Glutamatergic neuron (in vitro differentiated cells): ENCODE data around the gene CCDC106. TPM values are rescaled to one million over a fixed set of nuclear protein-coding genes. Genes with fewer than 3 reads are reported as not detected.

ENCODE experiments used
- DNase-seq: peaks from one replicate; pipeline ENCODE4 v3.0.0; 2022
- H3K27ac Mint-ChIP-seq: one replicate; pipeline ENCODE4 v1.8.0; 2020; ENCODE audit warnings: mild to moderate bottlenecking, mixed read lengths, inconsistent platforms; ENCODE audit not compliant: unreplicated experiment
- H3K27me3 Mint-ChIP-seq: one replicate; pipeline ENCODE4 v1.8.0; 2020; ENCODE audit warnings: mild to moderate bottlenecking, moderate library complexity, mixed read lengths, inconsistent platforms; ENCODE audit not compliant: unreplicated experiment
- H3K36me3 Mint-ChIP-seq: one replicate; pipeline ENCODE4 v1.8.0; 2020; ENCODE audit warnings: mild to moderate bottlenecking, mixed read lengths, inconsistent platforms; ENCODE audit not compliant: unreplicated experiment
- H3K4me1 Mint-ChIP-seq: one replicate; pipeline ENCODE4 v1.8.0; 2020; ENCODE audit warnings: mild to moderate bottlenecking, low read depth, mixed read lengths, inconsistent platforms; ENCODE audit not compliant: unreplicated experiment
- H3K4me3 Mint-ChIP-seq: one replicate; pipeline ENCODE4 v1.8.0; 2020; ENCODE audit warnings: mild to moderate bottlenecking, mixed read lengths, inconsistent platforms; ENCODE audit not compliant: unreplicated experiment
- H3K9me3 Mint-ChIP-seq: one replicate; pipeline ENCODE4 v1.8.0; 2020; ENCODE audit warnings: mild to moderate bottlenecking, moderate library complexity, mixed read lengths, inconsistent platforms; ENCODE audit not compliant: unreplicated experiment
- CTCF ChIP-seq: fragments of 200-600 bp; sonication (generic); IDR thresholded peaks from one replicate; pipeline ENCODE4 v1.5.0; 2021; ENCODE audit not compliant: partially characterized antibody, unreplicated experiment
- total RNA-seq: library from RNA; stranded (reverse); fragmentation: NEBNext Ultra II Directional; extraction: Animal tissue kit (Norgen Biotek cat#: 25700); gene quantifications from one replicate; pipeline ENCODE4 v1.2.1, GENCODE V29; 2021; ENCODE audit not compliant: unreplicated experiment

The CCDC106 gene
- total RNA-seq, 1 donor from 2014 or later: 32.1 TPM

GRCh38 chr19:55603581-55604292 lies 44.3 kb upstream of the CCDC106 start:
- DNase-seq: no peak
- Mint-ChIP-seq H3K4me3 (peak overlapping the region; percentile 79), H3K9me3 (peaks cover 18% of the 10 kb centered on the region), H3K4me1 (peaks cover 15% of the 10 kb centered on the region), H3K27ac (no peak overlapping the region), H3K27me3 (peaks cover 19% of the 10 kb centered on the region), H3K36me3 (peaks cover 2% of the 10 kb centered on the region)
- TF ChIP-seq CTCF: no peak

- no peak for TF ChIP-seq CTCF
Measured at GRCh38 chr19:55605207-55605636, 42.8 kb upstream of the CCDC106 start.

GRCh38 chr19:55605637-55606470 lies 42.2 kb upstream of the CCDC106 start, which contains the start of gene ZNF865:
TSS of gene ZNF865 (plus strand) at chr19:55605647. CDS start at chr19:55613619, 7,972 bp downstream.
- Mint-ChIP-seq H3K27me3 (peaks cover 15% of the 10 kb centered on the region), H3K4me3 (peak within 1 kb of the TSS; percentile 99)

More at GRCh38 chr19:55605207-55605636, 42.8 kb upstream of the CCDC106 start:
- Mint-ChIP-seq H3K27ac (peak overlapping the region; percentile 92), H3K4me1 (peaks cover 13% of the 10 kb centered on the region), H3K36me3 (peaks cover 4% of the 10 kb centered on the region), H3K9me3 (peaks cover 12% of the 10 kb centered on the region), H3K27me3 (peaks cover 15% of the 10 kb centered on the region), H3K4me3 (peak overlapping the region; percentile 89)
- peak; percentile 96 for DNase-seq

GRCh38 chr19:55606471-55606787 lies 41.6 kb upstream of the CCDC106 start:
- H3K36me3 Mint-ChIP-seq: peaks cover 4% of the 10 kb centered on the region

More at GRCh38 chr19:55605637-55606470, 42.2 kb upstream of the CCDC106 start, which contains the start of gene ZNF865:
- peaks cover 11% of the 10 kb centered on the region for H3K9me3 Mint-ChIP-seq
- peaks cover 13% of the 10 kb centered on the region for H3K4me1 Mint-ChIP-seq
- peak; percentile 32 for TF ChIP-seq CTCF
- H3K36me3 Mint-ChIP-seq: peaks cover 4% of the 10 kb centered on the region
- peak within 1 kb of the TSS; percentile 94 for H3K27ac Mint-ChIP-seq
- DNase-seq: peak; percentile 77

More at GRCh38 chr19:55606471-55606787, 41.6 kb upstream of the CCDC106 start:
- Mint-ChIP-seq H3K4me3 (peak overlapping the region; percentile 99), H3K9me3 (peaks cover 7% of the 10 kb centered on the region), H3K27ac (peak overlapping the region; percentile 94), H3K27me3 (peaks cover 15% of the 10 kb centered on the region), H3K4me1 (peaks cover 10% of the 10 kb centered on the region)
- DNase-seq: no peak
- TF ChIP-seq CTCF: no peak
